HepG2 (cell line): ENCODE results near the gene NPDC1. TPM values are rescaled to one million over a fixed set of nuclear protein-coding genes. Genes with fewer than 3 reads are reported as not detected.
A peak's percentile ranks its signal among the peaks of the same experiment; 100 is the strongest.

Source experiments
- GABPA ChIP-seq, 2 experiments: IDR thresholded peaks; 2 replicates each; pipeline ENCODE4 v1.6.1; 2011 to 2016; ENCODE audit warnings: low read depth in 2 of 2, low read length in 1 of 2, missing biosample characterization in 1 of 2, missing genetic modification characterization in 1 of 2
- GLI4 ChIP-seq: sonication (generic); formaldehyde crosslinking; IDR thresholded peaks from 2 replicates; pipeline ENCODE4 v1.5.1; 2020; ENCODE audit warnings: missing genetic modification reagents, mild to moderate bottlenecking, moderate library complexity, borderline replicate concordance
- HOXD1 ChIP-seq: sonication (generic); formaldehyde crosslinking; IDR thresholded peaks from 2 replicates; pipeline ENCODE4 v1.5.0; 2020; ENCODE audit warnings: missing genetic modification reagents
- NFYC ChIP-seq: IDR thresholded peaks from 2 replicates; pipeline ENCODE4 v1.6.1; 2016; ENCODE audit warnings: missing genetic modification reagents, missing compliant biosample characterization
- SAP130 ChIP-seq: IDR thresholded peaks from 2 replicates; pipeline ENCODE4 v1.6.1; 2016; ENCODE audit warnings: low read depth
- SOX5 ChIP-seq: IDR thresholded peaks from 2 replicates; pipeline ENCODE4 v1.6.1; 2016; ENCODE audit warnings: borderline replicate concordance
- ZNF547 ChIP-seq: sonication (generic); formaldehyde crosslinking; IDR thresholded peaks from 2 replicates; pipeline ENCODE4 v1.5.1; 2020; ENCODE audit warnings: mild to moderate bottlenecking, missing genetic modification reagents
- ZNF569 ChIP-seq: sonication (generic); formaldehyde crosslinking; IDR thresholded peaks from 2 replicates; pipeline ENCODE4 v1.5.0; 2020; ENCODE audit warnings: mild to moderate bottlenecking, missing genetic modification reagents, moderate library complexity, borderline replicate concordance
- ZNF75D ChIP-seq: sonication (generic); formaldehyde crosslinking; IDR thresholded peaks from 2 replicates; pipeline ENCODE4 v1.8.1; 2023; ENCODE audit warnings: missing genetic modification reagents, mild to moderate bottlenecking, borderline replicate concordance
- ZNF776 ChIP-seq: sonication (generic); formaldehyde crosslinking; IDR thresholded peaks from 2 replicates; pipeline ENCODE4 v1.4.0; 2020; ENCODE audit warnings: mild to moderate bottlenecking, missing genetic modification reagents
- ZZZ3 ChIP-seq: sonication (generic); formaldehyde crosslinking; IDR thresholded peaks from 2 replicates; pipeline ENCODE4 v1.4.0; 2020; ENCODE audit warnings: missing genetic modification reagents, mild to moderate bottlenecking, borderline replicate concordance
- polyA plus RNA-seq, 8 experiments: library from polyadenylated mRNA; depleted of rRNA in 3 of 8; stranded (reverse) in 7 of 8; unstranded in 1 of 8; fragments of >200 nt; fragmentation: Illumina TruSeq in 4 of 8; extraction: Trizol in 4 of 8; gene quantifications; 2 replicates each; pipeline versions ENCODE4 v1.2.1 to v1.2.3, GENCODE V29; 2011 to 2016; ENCODE audit warnings: low read depth in 4 of 8, missing spikeins in 1 of 8, mixed read lengths in 1 of 8; ENCODE audit not compliant: insufficient read depth in 1 of 8
- total RNA-seq, 5 experiments: library from RNA; depleted of rRNA; stranded (reverse); fragments of >200 nt; fragmentation: Illumina TruSeq; extraction: Trizol; gene quantifications; 2 replicates each; pipeline ENCODE4 v1.2.3, GENCODE V29; 2016; ENCODE audit warnings: low read depth in 1 of 5
- TF ChIP-seq, protein P1 (sequence below): sonication (generic); formaldehyde crosslinking; IDR thresholded peaks from 2 replicates; pipeline ENCODE4 v1.4.0; 2020; ENCODE audit warnings: mild to moderate bottlenecking, missing genetic modification reagents
- TF ChIP-seq, protein P2 (sequence below): fragments of 450-650 bp; IDR thresholded peaks from 2 replicates; pipeline ENCODE4 v1.6.1; 2016
- TF ChIP-seq, protein P3 (sequence below): sonication (generic); formaldehyde crosslinking; IDR thresholded peaks from 2 replicates; pipeline ENCODE4 v1.4.0; 2020; ENCODE audit warnings: missing genetic modification reagents
- TF ChIP-seq, protein P4 (sequence below): IDR thresholded peaks from 2 replicates; pipeline ENCODE4 v1.6.1; 2016; ENCODE audit warnings: missing biosample characterization, missing genetic modification reagents, low read depth
- TF ChIP-seq, protein P5 (sequence below): sonication (generic); formaldehyde crosslinking; IDR thresholded peaks from 2 replicates; pipeline ENCODE4 v1.8.0; 2022; ENCODE audit warnings: mild to moderate bottlenecking, missing genetic modification reagents, borderline replicate concordance

Gene NPDC1
- total and polyA plus RNA-seq, 2 of the 13 experiments (the other 11 are each of a cell fraction or from before 2014, with no cell fraction given): 0.84 to 5.4 TPM

DNA sequence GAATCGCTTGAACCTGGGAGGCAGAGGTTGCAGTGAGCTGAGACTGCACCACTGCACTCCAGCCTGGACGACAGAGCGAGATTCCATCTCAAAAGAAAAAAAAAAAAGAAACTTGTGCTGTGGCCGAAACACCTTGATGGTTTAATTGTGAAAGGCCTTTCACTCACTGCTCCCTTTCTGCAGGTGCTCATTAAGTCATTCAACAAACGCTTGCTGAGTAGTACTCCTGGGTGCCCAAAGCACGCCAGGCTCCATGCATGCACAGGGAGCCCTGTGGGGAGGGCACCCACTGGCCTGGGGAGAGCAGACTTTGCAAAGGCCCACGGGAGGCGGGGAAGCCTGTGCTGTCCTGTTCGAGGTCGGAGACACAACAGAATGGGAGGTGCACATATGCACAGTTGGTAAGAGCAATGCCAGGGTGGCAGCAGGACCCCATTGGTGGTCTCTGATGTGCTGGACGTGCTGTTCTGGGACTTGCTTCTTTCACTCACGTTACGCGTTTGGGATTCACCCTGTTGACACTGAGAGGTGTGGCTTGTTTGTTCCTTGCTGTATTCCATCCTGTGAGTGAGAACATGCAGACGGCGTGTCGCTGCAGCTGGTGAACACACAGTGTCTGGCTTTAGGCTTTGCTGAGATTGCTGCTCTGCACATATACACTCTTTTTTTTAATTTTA, 10.9 kb upstream of the NPDC1 start (continued):
- TF ChIP-seq, protein P1, sequence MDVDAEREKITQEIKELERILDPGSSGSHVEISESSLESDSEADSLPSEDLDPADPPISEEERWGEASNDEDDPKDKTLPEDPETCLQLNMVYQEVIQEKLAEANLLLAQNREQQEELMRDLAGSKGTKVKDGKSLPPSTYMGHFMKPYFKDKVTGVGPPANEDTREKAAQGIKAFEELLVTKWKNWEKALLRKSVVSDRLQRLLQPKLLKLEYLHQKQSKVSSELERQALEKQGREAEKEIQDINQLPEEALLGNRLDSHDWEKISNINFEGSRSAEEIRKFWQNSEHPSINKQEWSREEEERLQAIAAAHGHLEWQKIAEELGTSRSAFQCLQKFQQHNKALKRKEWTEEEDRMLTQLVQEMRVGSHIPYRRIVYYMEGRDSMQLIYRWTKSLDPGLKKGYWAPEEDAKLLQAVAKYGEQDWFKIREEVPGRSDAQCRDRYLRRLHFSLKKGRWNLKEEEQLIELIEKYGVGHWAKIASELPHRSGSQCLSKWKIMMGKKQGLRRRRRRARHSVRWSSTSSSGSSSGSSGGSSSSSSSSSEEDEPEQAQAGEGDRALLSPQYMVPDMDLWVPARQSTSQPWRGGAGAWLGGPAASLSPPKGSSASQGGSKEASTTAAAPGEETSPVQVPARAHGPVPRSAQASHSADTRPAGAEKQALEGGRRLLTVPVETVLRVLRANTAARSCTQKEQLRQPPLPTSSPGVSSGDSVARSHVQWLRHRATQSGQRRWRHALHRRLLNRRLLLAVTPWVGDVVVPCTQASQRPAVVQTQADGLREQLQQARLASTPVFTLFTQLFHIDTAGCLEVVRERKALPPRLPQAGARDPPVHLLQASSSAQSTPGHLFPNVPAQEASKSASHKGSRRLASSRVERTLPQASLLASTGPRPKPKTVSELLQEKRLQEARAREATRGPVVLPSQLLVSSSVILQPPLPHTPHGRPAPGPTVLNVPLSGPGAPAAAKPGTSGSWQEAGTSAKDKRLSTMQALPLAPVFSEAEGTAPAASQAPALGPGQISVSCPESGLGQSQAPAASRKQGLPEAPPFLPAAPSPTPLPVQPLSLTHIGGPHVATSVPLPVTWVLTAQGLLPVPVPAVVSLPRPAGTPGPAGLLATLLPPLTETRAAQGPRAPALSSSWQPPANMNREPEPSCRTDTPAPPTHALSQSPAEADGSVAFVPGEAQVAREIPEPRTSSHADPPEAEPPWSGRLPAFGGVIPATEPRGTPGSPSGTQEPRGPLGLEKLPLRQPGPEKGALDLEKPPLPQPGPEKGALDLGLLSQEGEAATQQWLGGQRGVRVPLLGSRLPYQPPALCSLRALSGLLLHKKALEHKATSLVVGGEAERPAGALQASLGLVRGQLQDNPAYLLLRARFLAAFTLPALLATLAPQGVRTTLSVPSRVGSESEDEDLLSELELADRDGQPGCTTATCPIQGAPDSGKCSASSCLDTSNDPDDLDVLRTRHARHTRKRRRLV: no peak
- TF ChIP-seq ZNF547 (no peak), ZNF569 (CRISPR knock-in tag) (no peak), GABPA (IDR thresholded peaks at IDR 0.05; ENCODE audit: low read depth, low read length) (no peak), GABPA (CRISPR knock-in tag; IDR thresholded peaks at IDR 0.05; ENCODE audit: low read depth) (no peak), NFYC (CRISPR knock-in tag) (no peak), HOXD1 (CRISPR knock-in tag) (no peak), GLI4 (CRISPR knock-in tag) (no peak), ZNF776 (CRISPR knock-in tag) (0 out of 2 replicates have a peak, but pooled peaks have one; percentile 23), SOX5 (no peak), SAP130 (CRISPR knock-in tag) (peak; percentile 47; the same call in 1 of the 2 replicates), ZNF75D (CRISPR knock-in tag) (no peak), ZZZ3 (no peak)
- TF ChIP-seq, protein P2, sequence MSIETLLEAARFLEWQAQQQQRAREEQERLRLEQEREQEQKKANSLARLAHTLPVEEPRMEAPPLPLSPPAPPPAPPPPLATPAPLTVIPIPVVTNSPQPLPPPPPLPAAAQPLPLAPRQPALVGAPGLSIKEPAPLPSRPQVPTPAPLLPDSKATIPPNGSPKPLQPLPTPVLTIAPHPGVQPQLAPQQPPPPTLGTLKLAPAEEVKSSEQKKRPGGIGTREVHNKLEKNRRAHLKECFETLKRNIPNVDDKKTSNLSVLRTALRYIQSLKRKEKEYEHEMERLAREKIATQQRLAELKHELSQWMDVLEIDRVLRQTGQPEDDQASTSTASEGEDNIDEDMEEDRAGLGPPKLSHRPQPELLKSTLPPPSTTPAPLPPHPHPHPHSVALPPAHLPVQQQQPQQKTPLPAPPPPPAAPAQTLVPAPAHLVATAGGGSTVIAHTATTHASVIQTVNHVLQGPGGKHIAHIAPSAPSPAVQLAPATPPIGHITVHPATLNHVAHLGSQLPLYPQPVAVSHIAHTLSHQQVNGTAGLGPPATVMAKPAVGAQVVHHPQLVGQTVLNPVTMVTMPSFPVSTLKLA: no peak
- TF ChIP-seq, protein P3, sequence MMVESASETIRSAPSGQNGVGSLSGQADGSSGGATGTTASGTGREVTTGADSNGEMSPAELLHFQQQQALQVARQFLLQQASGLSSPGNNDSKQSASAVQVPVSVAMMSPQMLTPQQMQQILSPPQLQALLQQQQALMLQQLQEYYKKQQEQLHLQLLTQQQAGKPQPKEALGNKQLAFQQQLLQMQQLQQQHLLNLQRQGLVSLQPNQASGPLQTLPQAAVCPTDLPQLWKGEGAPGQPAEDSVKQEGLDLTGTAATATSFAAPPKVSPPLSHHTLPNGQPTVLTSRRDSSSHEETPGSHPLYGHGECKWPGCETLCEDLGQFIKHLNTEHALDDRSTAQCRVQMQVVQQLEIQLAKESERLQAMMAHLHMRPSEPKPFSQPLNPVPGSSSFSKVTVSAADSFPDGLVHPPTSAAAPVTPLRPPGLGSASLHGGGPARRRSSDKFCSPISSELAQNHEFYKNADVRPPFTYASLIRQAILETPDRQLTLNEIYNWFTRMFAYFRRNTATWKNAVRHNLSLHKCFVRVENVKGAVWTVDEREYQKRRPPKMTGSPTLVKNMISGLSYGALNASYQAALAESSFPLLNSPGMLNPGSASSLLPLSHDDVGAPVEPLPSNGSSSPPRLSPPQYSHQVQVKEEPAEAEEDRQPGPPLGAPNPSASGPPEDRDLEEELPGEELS (CRISPR knock-in tag): peak; percentile 64; the same call in 1 of the 2 replicates
- TF ChIP-seq, protein P4, sequence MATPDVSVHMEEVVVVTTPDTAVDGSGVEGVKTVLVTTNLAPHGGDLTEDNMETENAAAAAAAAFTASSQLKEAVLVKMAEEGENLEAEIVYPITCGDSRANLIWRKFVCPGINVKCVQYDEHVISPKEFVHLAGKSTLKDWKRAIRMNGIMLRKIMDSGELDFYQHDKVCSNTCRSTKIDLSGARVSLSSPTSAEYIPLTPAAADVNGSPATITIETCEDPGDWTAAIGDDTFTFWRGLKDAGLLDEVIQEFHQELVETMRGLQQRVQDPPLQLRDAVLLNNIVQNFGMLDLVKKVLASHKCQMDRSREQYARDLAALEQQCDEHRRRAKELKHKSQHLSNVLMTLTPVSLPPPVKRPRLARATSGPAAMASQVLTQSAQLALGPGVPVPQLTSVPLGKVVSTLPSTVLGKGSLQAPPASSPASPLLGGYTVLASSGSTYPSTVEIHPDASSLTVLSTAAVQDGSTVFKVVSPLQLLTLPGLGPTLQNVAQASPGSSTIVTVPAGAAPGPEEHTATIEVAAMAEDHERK (CRISPR knock-in tag): no peak
- TF ChIP-seq, protein P5, sequence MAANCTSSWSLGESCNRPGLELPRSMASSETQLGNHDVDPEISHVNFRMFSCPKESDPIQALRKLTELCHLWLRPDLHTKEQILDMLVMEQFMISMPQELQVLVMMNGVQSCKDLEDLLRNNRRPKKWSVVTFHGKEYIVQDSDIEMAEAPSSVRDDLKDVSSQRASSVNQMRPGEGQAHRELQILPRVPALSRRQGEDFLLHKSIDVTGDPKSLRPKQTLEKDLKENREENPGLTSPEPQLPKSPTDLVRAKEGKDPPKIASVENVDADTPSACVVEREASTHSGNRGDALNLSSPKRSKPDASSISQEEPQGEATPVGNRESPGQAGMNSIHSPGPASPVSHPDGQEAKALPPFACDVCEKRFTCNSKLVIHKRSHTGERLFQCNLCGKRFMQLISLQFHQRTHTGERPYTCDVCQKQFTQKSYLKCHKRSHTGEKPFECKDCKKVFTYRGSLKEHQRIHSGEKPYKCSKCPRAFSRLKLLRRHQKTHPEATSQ (CRISPR knock-in tag): no peak
